Mucosa of stomach (tissue), 1 donor: ENCODE results near the gene SPOCK3.
"Not testable (repeated sequence)": the region's sequence is repeated elsewhere in the genome, so short reads cannot be mapped to it uniquely, and the experiment has no call there.

Source experiments
- H3K27me3 ChIP-seq: one replicate; pipeline ENCODE4 v1.7.0; 2013; ENCODE audit warnings: mild to moderate bottlenecking, low read length; ENCODE audit not compliant: control insufficient read depth, insufficient read depth
- H3K36me3 ChIP-seq: one replicate; pipeline ENCODE4 v1.7.0; 2013; ENCODE audit warnings: low read length; ENCODE audit not compliant: control insufficient read depth, insufficient read depth
- H3K4me1 ChIP-seq: one replicate; pipeline ENCODE4 v1.7.0; 2013; ENCODE audit warnings: mild to moderate bottlenecking, low read length; ENCODE audit not compliant: control insufficient read depth, insufficient read depth
- H3K4me3 ChIP-seq: one replicate; pipeline ENCODE4 v1.7.0; 2013; ENCODE audit warnings: low read length
- H3K9ac ChIP-seq: one replicate; pipeline ENCODE4 v1.7.0; 2013; ENCODE audit warnings: mild to moderate bottlenecking, low read length, moderate library complexity
- H3K9me3 ChIP-seq: one replicate; pipeline ENCODE4 v1.7.0; 2013; ENCODE audit warnings: mild to moderate bottlenecking, low read length, moderate library complexity; ENCODE audit not compliant: control insufficient read depth
- donor health status: Pancreatic carcinoma.

The SPOCK3 gene

DNA sequence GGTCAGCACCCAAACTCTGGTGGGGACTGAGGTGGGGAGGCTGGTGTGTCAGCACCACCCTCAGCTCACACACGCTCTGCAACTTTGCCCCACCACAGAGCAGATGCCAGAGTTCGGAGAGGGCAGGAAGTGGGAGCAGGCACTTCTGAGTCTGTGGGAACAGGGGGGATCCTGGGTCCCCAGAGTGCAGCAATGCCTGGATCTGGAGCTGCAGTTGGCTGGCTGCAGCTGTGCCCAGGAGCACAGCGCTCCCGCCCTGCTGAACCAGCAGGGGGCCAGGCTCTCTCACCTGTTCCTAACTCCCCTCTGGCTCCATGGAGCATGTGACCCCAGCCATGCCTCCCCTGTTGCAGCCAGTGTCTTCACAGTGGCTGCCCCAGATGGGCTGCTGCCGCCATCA, 252.4 kb downstream of the SPOCK3 start:
- no peaks in the 10 kb centered on the region for H3K27me3 ChIP-seq
- no peaks in the 10 kb centered on the region for H3K9me3 ChIP-seq
- no peaks in the 10 kb centered on the region for H3K4me1 ChIP-seq
- H3K36me3 ChIP-seq: no peaks in the 10 kb centered on the region
- no peak overlapping the region for H3K4me3 ChIP-seq
- no peak overlapping the region for H3K9ac ChIP-seq

GRCh38 chr4:166980419-166980818, 253.9 kb downstream of the SPOCK3 start:
- H3K4me3 ChIP-seq: no peak overlapping the region
- H3K9me3 ChIP-seq: no peaks in the 10 kb centered on the region
- H3K27me3 ChIP-seq: no peaks in the 10 kb centered on the region
- no peaks in the 10 kb centered on the region for H3K36me3 ChIP-seq
- no peaks in the 10 kb centered on the region for H3K4me1 ChIP-seq
- H3K9ac ChIP-seq: no peak overlapping the region

DNA sequence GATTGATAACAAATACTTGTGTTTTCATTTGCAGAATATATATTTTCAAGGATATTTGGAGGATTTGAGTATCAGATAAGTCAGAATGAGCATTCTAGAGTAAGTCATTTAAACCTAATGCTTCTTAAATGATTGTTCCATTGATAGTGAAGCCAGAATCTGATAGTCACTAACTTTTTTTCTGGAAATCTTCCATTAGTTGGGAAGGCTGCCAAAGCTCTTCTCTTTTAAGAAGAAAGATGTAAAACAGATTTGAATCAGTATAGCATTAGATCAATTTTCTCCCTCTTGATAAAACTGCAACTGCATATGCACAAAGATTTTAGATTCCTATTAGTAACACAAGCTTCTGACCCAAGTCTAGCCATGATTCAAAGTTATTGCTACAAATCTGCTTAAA, 256.7 kb downstream of the SPOCK3 start:
- H3K9me3 ChIP-seq: no peaks in the 10 kb centered on the region
- no peaks in the 10 kb centered on the region for H3K27me3 ChIP-seq
- no peaks in the 10 kb centered on the region for H3K4me1 ChIP-seq
- no peak overlapping the region for H3K9ac ChIP-seq
- no peak overlapping the region for H3K4me3 ChIP-seq
- H3K36me3 ChIP-seq: no peaks in the 10 kb centered on the region

GRCh38 chr4:166972071-166972470, 262.2 kb downstream of the SPOCK3 start:
- H3K4me3 ChIP-seq: no peak overlapping the region
- no peaks in the 10 kb centered on the region for H3K36me3 ChIP-seq
- H3K4me1 ChIP-seq: no peaks in the 10 kb centered on the region
- H3K9ac ChIP-seq: no peak overlapping the region
- no peaks in the 10 kb centered on the region for H3K27me3 ChIP-seq
- H3K9me3 ChIP-seq: no peaks in the 10 kb centered on the region

GRCh38 chr4:166968219-166968618, 266.1 kb downstream of the SPOCK3 start:
- H3K4me3 ChIP-seq, H3K9me3 ChIP-seq, H3K4me1 ChIP-seq, H3K36me3 ChIP-seq, H3K27me3 ChIP-seq, H3K9ac ChIP-seq: not testable (repeated sequence)

DNA sequence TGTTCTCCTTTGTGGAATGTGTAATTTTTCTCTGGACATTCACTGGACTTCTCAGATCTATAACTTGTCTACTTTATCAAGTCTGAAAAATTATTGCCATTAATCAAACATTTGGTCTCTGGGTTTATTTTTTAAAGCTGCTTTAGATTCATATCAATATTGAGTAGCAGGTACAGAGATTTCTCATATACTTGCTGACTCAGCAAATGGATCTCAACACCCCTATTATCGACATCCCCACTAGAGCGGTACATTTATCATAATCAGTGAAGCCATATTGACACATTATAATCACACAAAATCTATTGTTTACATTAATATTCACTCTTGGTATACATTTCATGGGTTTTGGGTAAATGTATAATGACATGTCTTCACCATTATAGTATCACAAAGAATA, 268.7 kb downstream of the SPOCK3 start:
- H3K9ac ChIP-seq: no peak overlapping the region
- no peak overlapping the region for H3K4me3 ChIP-seq

DNA sequence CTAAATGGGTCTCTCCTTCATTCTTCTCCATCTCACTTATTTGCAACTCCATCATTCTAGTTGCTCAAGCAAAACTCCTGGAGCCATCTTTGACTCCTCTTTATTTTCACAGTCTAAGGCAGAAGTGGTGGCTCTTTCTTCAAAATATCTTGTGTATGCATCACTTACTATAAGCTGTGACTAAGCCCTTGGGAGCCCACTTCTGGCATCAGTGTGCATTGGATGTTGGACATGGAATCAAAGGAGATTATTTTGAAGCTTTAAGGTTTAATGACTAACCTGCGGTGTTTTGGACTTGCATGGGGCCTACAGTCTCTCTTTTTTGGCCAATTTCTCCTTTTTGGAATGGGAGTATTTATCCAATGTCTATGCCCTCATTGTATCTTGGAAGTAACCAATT, 276.8 kb downstream of the SPOCK3 start:
- H3K4me3 ChIP-seq: no peak overlapping the region
- H3K9ac ChIP-seq: no peak overlapping the region
- no peaks in the 10 kb centered on the region for H3K4me1 ChIP-seq
- no peaks in the 10 kb centered on the region for H3K9me3 ChIP-seq
- no peaks in the 10 kb centered on the region for H3K27me3 ChIP-seq
- no peaks in the 10 kb centered on the region for H3K36me3 ChIP-seq

More for the DNA sequence above, 268.7 kb downstream of the SPOCK3 start:
- Histone ChIP-seq H3K27me3 (no peaks in the 10 kb centered on the region), H3K9me3 (no peaks in the 10 kb centered on the region), H3K36me3 (no peaks in the 10 kb centered on the region), H3K4me1 (no peaks in the 10 kb centered on the region)

GRCh38 chr4:166956484-166956883, 277.8 kb downstream of the SPOCK3 start:
- Histone ChIP-seq H3K27me3 (no peaks in the 10 kb centered on the region), H3K4me3 (no peak overlapping the region), H3K9me3 (no peaks in the 10 kb centered on the region), H3K9ac (no peak overlapping the region), H3K36me3 (no peaks in the 10 kb centered on the region), H3K4me1 (no peaks in the 10 kb centered on the region)

DNA sequence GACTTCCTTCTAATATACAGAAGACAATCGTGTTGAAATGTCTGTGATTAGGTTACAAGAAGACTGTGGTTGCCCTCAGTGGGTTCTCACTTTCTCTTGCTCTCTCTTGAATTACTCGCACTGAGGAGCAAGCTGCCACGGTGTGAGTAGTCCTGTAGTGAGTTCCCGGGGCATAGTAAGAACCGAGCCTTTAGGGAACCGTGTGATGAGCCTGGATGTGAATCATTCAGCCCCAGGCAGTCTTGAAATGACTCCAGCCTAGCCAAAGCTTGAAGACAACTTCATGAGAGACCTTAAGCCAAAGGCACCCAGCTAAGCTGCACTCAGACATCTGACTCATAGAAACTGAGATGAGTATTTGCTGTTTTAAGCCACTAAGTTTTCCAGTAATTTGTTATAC, 292.7 kb downstream of the SPOCK3 start:
- Histone ChIP-seq H3K9ac (no peak overlapping the region), H3K36me3 (no peaks in the 10 kb centered on the region), H3K27me3 (no peaks in the 10 kb centered on the region), H3K4me1 (no peaks in the 10 kb centered on the region), H3K9me3 (no peaks in the 10 kb centered on the region), H3K4me3 (no peak overlapping the region)

DNA sequence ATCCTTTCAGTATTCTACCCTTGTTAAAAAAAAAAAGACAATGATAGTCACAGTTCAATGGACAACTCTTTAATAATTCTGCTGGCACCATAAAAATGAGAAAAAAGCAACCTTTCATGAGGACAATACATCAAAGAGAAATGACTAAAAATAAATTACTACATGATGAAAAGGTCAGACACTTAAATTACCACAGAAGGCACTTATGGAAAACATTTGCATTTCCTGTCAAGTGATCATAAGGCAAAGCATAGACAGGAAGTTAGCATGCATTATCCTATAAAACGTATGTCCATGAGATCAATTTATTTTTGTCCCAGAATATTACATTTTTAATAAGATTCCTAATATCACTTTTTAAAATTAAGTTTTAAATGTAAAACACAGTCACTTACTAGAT, 303.8 kb downstream of the SPOCK3 start:
- no peak overlapping the region for H3K9ac ChIP-seq
- no peaks in the 10 kb centered on the region for H3K27me3 ChIP-seq
- no peaks in the 10 kb centered on the region for H3K36me3 ChIP-seq
- H3K4me1 ChIP-seq: no peaks in the 10 kb centered on the region
- no peaks in the 10 kb centered on the region for H3K9me3 ChIP-seq
- no peak overlapping the region for H3K4me3 ChIP-seq

- Histone ChIP-seq H3K36me3 (no peaks in the 10 kb centered on the region), H3K9me3 (no peaks in the 10 kb centered on the region), H3K4me1 (no peaks in the 10 kb centered on the region), H3K4me3 (no peak overlapping the region), H3K27me3 (no peaks in the 10 kb centered on the region), H3K9ac (no peak overlapping the region)
Observed at GRCh38 chr4:166924424-166924823, 309.9 kb downstream of the SPOCK3 start.

GRCh38 chr4:166913926-166914325, 320.4 kb downstream of the SPOCK3 start:
- Histone ChIP-seq H3K27me3 (no peaks in the 10 kb centered on the region), H3K36me3 (no peaks in the 10 kb centered on the region), H3K4me3 (no peak overlapping the region), H3K9ac (no peak overlapping the region), H3K4me1 (no peaks in the 10 kb centered on the region), H3K9me3 (no peaks in the 10 kb centered on the region)

- Histone ChIP-seq H3K27me3 (no peaks in the 10 kb centered on the region), H3K36me3 (no peaks in the 10 kb centered on the region), H3K9ac (no peak overlapping the region), H3K4me1 (no peaks in the 10 kb centered on the region), H3K4me3 (no peak overlapping the region), H3K9me3 (no peaks in the 10 kb centered on the region)
Observed at GRCh38 chr4:166903408-166903807, 330.9 kb downstream of the SPOCK3 start.
